Common myeloid progenitor, CD34-positive (primary cell): ENCODE results near the gene NTM.

Experiments used
- CTCF ChIA-PET: fragments of 350-600 bp; sonication (Branson Sonifier 250); formaldehyde crosslinking; loops from one replicate; lab custom pipeline; 2021; ENCODE audit warnings: antibody characterized with exemption; lab: Charles Lee
- POLR2A ChIA-PET: fragments of 350-600 bp; sonication (Branson Sonifier 250); formaldehyde crosslinking; loops from one replicate; lab custom pipeline; 2021; ENCODE audit warnings: antibody characterized with exemption; lab: Charles Lee
- DNase-seq, 3 donors: peaks; one replicate each; pipeline versions ENCODE4 v3.0.0 to v3.0.0-alpha.2; 2013
- H3K27ac ChIP-seq, 2 experiments: 1 replicate in 1 of 2; 2 replicates in 1 of 2; pipeline ENCODE4 v1.7.0; 2013; ENCODE audit warnings: inconsistent platforms in 2 of 2, low read length in 2 of 2, mild to moderate bottlenecking in 2 of 2, low read depth in 1 of 2, moderate library complexity in 1 of 2; ENCODE audit not compliant: severe bottlenecking in 2 of 2, insufficient read depth in 1 of 2, poor library complexity in 1 of 2
- H3K27me3 ChIP-seq, 5 experiments: replicated peaks in 2 of 5; 1 replicate in 3 of 5; 2 replicates in 2 of 5; pipeline versions ENCODE4 v1.6.1 to v1.7.0; 2013; ENCODE audit warnings: low read length in 4 of 5, mild to moderate bottlenecking in 2 of 5, moderate library complexity in 2 of 5, inconsistent platforms in 1 of 5; ENCODE audit not compliant: insufficient read depth in 5 of 5, control insufficient read depth in 4 of 5
- H3K36me3 ChIP-seq, 4 experiments: 1 replicate in 2 of 4; 2 replicates in 2 of 4; pipeline versions ENCODE4 v1.6.1 to v1.7.0; 2013; ENCODE audit warnings: low read length in 3 of 4, control low read depth in 1 of 4, mild to moderate bottlenecking in 1 of 4; ENCODE audit not compliant: control insufficient read depth in 4 of 4, insufficient read depth in 4 of 4
- H3K4me1 ChIP-seq, 4 experiments: 1 replicate in 3 of 4; 2 replicates in 1 of 4; pipeline versions ENCODE4 v1.6.1 to v1.7.1; 2013; ENCODE audit warnings: low read length in 3 of 4, mild to moderate bottlenecking in 3 of 4, control low read depth in 1 of 4, inconsistent platforms in 1 of 4, moderate library complexity in 1 of 4; ENCODE audit not compliant: control insufficient read depth in 4 of 4, insufficient read depth in 4 of 4; ENCODE audit errors: control extremely low read depth in 1 of 4
- H3K4me3 ChIP-seq, 7 experiments: 1 replicate in 4 of 7; 2 replicates in 3 of 7; pipeline versions ENCODE4 v1.5.1 to v1.7.0; 2013; ENCODE audit warnings: mild to moderate bottlenecking in 7 of 7, low read length in 6 of 7, moderate library complexity in 6 of 7, inconsistent platforms in 2 of 7, low read depth in 2 of 7, control low read depth in 1 of 7; ENCODE audit not compliant: insufficient read depth in 4 of 7, control insufficient read depth in 1 of 7; ENCODE audit errors: extremely low read depth in 1 of 7
- H3K9me3 ChIP-seq, 5 experiments: 1 replicate in 4 of 5; 2 replicates in 1 of 5; pipeline versions ENCODE4 v1.6.1 to v1.7.1; 2013; ENCODE audit warnings: low read length in 4 of 5, mild to moderate bottlenecking in 2 of 5, inconsistent platforms in 1 of 5, low read depth in 1 of 5, moderate library complexity in 1 of 5; ENCODE audit not compliant: control insufficient read depth in 4 of 5, insufficient read depth in 2 of 5; ENCODE audit errors: control extremely low read depth in 1 of 5
- WGBS: methylation state at CpG from one replicate; pipeline ENCODE4 v1.1.5; 2013; ENCODE audit not compliant: insufficient coverage; 5-methylcytosine and 5-hydroxymethylcytosine counted together

The NTM gene

GRCh38 chr11:131923309-131923708, 552.9 kb downstream of the NTM start:
- POLR2A ChIA-PET, result no interaction called here

GRCh38 chr11:131924001-131924400, 553.6 kb downstream of the NTM start:
- H3K36me3 ChIP-seq, result no peaks in the 10 kb centered on the region
- 83% methylated on average over 4 of the region's 8 CpGs for WGBS
- ChIA-PET CTCF (no interaction called here), POLR2A (no interaction called here)
- DNase-seq, result no peak
- no peaks in the 10 kb centered on the region for H3K9me3 ChIP-seq
- no peak overlapping the region for H3K4me3 ChIP-seq
- H3K27me3 ChIP-seq, result peaks cover 0 to 5% (median 3%) of the 10 kb centered on the region in 5 experiments
- H3K27ac ChIP-seq, result no peak overlapping the region
- no peaks in the 10 kb centered on the region for H3K4me1 ChIP-seq

More at GRCh38 chr11:131923309-131923708, 552.9 kb downstream of the NTM start:
- H3K4me1 ChIP-seq, result no peaks in the 10 kb centered on the region
- peaks cover 0 to 6% (median 4%) of the 10 kb centered on the region in 5 experiments for H3K27me3 ChIP-seq
- CTCF ChIA-PET, result interaction anchor here (0.6 to 1.2 kb wide), 2 partner anchors 9 to 165 kb away, joined by 3 read pairs; no protein-coding TSS in a partner anchor
- H3K4me3 ChIP-seq, result no peak overlapping the region
- WGBS, result 94% methylated on average over 2 of the region's 3 CpGs
- H3K27ac ChIP-seq, result no peak overlapping the region
- H3K36me3 ChIP-seq, result no peaks in the 10 kb centered on the region
- no peaks in the 10 kb centered on the region for H3K9me3 ChIP-seq
- no peak for DNase-seq

DNA sequence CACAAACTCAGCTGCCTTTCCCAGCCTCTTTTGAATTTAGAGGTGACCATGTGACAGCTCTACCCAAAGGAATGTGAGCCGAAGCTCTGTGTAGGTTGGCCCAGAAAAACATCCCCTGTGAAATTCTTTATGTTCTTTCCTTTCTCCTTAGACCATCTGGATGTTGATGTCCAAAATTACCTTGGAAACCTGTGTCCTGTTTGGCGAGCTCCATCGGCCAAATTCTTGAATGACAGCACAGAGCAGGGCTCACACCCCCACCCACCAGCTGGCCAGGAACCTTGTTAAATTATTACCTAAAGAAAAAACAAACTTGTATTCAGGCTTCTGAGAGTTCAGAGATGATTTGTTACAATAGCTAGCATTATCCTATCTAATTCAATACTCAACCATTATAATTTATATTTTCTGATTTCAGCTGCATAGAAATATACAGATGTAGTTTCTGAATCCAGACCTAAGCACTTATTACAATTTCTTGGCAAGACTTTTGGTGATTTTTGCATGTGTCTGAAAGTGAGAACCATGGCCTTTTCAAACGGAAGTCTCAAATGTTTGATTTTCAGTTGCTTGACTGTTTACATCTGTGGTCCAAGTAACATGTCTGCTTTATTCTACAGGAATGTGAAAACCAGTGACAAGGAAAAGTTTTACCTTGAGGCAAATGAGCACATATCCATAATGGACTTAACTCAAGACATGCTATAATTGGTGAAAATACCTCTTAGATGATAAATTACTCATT, 554.2 kb downstream of the NTM start:
- Histone ChIP-seq H3K4me3 (no peak overlapping the region), H3K4me1 (no peaks in the 10 kb centered on the region), H3K27me3 (peaks cover 0 to 5% (median 3%) of the 10 kb centered on the region in 5 experiments), H3K9me3 (no peaks in the 10 kb centered on the region), H3K36me3 (no peaks in the 10 kb centered on the region), H3K27ac (no peak overlapping the region)
- DNase-seq, result no peak
- POLR2A ChIA-PET, result no interaction called here
- CTCF ChIA-PET, result no interaction called here
- 96% methylated on average over 2 of the region's 4 CpGs for WGBS

DNA sequence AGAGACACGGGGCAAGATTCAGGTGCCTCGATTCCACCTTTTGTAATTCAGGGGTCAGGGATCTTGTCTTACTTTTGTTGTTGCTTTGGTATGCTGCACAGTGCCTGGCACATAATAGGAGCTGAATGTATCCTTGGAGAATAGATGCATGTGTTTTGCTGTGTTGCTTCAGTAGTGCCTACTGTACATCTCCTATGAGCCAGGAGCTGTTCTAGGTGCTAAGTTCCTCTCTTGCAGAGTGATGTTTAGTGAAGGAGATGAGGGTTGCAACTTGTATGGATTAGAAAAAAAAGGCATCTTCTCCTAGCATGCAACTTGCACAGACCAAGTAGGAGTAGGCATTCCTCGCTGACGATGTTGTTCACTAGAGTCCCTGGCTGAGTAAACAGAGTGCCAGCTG, 555.4 kb downstream of the NTM start:
- Histone ChIP-seq H3K27me3 (peaks cover 0 to 3% (median 0%) of the 10 kb centered on the region in 5 experiments), H3K27ac (no peak overlapping the region), H3K4me3 (no peak overlapping the region), H3K36me3 (no peaks in the 10 kb centered on the region), H3K4me1 (no peaks in the 10 kb centered on the region), H3K9me3 (no peaks in the 10 kb centered on the region)
- 96% methylated on average over 4 of the region's 4 CpGs for WGBS
- POLR2A ChIA-PET, result no interaction called here
- CTCF ChIA-PET, result interaction anchor here (1.3 kb wide), 2 partner anchors 9 to 58 kb away, joined by 4 read pairs; no protein-coding TSS in a partner anchor
- no peak for DNase-seq

- no peaks in the 10 kb centered on the region for H3K9me3 ChIP-seq
- H3K27ac ChIP-seq, result no peak overlapping the region
- ChIA-PET CTCF (no interaction called here), POLR2A (no interaction called here)
- peak in 1 of 3 donors; percentile 12 for DNase-seq
- H3K4me3 ChIP-seq, result no peak overlapping the region
- no peaks in the 10 kb centered on the region for H3K4me1 ChIP-seq
- peaks cover 0 to 7% (median 0%) of the 10 kb centered on the region in 5 experiments for H3K27me3 ChIP-seq
- no peaks in the 10 kb centered on the region for H3K36me3 ChIP-seq
- WGBS, result 48% methylated on average over 11 of the region's 11 CpGs
Measured at GRCh38 chr11:131928992-131929391, 558.6 kb downstream of the NTM start.

- 98% methylated on average over 11 of the region's 13 CpGs for WGBS
- Histone ChIP-seq H3K27ac (no peak overlapping the region), H3K27me3 (peaks cover 2 to 8% (median 4%) of the 10 kb centered on the region in 5 experiments), H3K4me1 (no peaks in the 10 kb centered on the region), H3K4me3 (no peak overlapping the region), H3K9me3 (no peaks in the 10 kb centered on the region), H3K36me3 (no peaks in the 10 kb centered on the region)
- no peak for DNase-seq
- POLR2A ChIA-PET, result no interaction called here
- CTCF ChIA-PET, result interaction anchor here (0.7 kb wide), 1 partner anchor 238 kb away, joined by 3 read pairs; no protein-coding TSS in a partner anchor
Measured at GRCh38 chr11:131932584-131933325, 562.3 kb downstream of the NTM start.

DNA sequence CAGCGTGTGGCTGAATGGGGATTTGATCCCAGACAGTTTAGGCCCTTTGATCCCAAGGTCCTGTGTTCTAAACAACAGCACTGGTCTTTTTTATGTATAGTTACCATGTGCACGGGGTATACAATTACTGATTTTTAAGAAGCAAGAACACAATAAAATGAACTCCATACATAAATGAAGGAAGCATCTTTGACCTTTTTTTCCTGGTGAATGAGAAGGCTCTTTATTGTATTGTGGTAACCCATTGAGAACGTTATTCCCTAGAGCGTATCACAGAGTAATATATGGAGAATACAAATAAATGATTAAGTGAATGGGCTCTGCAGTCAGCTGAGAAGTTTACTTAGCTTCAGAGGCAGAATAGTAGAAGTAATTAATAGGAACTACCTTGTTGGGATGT, 563.6 kb downstream of the NTM start:
- ChIA-PET CTCF (no interaction called here), POLR2A (no interaction called here)
- Histone ChIP-seq H3K36me3 (no peaks in the 10 kb centered on the region), H3K27me3 (peaks cover 2 to 19% (median 4%) of the 10 kb centered on the region in 5 experiments), H3K9me3 (no peaks in the 10 kb centered on the region), H3K4me3 (no peak overlapping the region), H3K27ac (no peak overlapping the region), H3K4me1 (no peaks in the 10 kb centered on the region)
- DNase-seq, result no peak
- 95% methylated on average over 3 of the region's 4 CpGs for WGBS
